Lower leg skin (tissue), 3 donors: ENCODE data around the gene SCT.

Source experiments
- POLR2A ChIP-seq, 2 donors: fragments of 450-650 bp; IDR thresholded peaks; one replicate each; pipeline ENCODE4 v1.6.1; 2016 to 2017; ENCODE audit warnings: antibody characterized with exemption in 2 of 2, mild to moderate bottlenecking in 1 of 2, moderate library complexity in 1 of 2
- TF ChIP-seq, protein P1 (sequence below), 3 donors: fragments of 450-650 bp; IDR thresholded peaks; one replicate each; pipeline ENCODE4 v1.5.1; 2016; ENCODE audit warnings: antibody characterized with exemption in 3 of 3, mild to moderate bottlenecking in 3 of 3, moderate library complexity in 2 of 3

DNA sequence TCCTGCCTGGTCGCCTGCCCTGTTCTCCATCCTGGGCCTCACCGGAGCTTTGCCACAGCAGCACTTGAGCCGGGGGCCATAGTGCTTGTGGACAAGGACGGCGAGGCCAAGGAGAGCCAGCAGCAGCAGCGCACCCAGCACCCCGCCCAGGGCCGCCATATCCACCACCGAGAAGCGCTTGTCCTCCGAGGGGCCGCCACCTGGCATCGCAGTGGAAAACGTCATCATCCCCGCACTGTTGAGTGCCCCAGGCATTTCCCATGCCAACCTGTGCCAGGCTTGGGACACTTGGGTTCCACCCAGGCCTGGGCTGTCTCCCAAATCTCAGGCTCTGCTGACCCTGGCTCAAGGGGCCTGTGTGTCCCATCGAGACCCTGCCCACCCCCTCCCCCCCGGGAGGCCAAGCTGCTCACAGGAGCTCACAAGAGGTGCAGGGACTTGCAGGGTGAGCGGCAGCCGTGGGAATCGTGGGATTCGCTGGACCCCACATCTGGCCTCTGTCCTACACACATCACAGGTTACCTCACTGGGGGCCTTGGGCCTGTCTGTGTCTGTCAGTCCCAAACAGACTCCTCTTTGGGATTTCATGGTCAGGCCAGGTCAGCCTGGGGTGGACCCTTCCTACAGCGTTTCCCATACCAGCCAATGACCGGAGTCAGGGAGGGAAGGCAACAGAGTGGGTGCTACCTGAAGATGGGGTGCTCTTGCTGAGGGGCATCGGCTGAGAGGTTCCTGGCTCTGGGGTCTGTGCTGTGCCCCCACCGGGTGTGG, 8.9 kb downstream of the SCT start:
- TF ChIP-seq, protein P1, sequence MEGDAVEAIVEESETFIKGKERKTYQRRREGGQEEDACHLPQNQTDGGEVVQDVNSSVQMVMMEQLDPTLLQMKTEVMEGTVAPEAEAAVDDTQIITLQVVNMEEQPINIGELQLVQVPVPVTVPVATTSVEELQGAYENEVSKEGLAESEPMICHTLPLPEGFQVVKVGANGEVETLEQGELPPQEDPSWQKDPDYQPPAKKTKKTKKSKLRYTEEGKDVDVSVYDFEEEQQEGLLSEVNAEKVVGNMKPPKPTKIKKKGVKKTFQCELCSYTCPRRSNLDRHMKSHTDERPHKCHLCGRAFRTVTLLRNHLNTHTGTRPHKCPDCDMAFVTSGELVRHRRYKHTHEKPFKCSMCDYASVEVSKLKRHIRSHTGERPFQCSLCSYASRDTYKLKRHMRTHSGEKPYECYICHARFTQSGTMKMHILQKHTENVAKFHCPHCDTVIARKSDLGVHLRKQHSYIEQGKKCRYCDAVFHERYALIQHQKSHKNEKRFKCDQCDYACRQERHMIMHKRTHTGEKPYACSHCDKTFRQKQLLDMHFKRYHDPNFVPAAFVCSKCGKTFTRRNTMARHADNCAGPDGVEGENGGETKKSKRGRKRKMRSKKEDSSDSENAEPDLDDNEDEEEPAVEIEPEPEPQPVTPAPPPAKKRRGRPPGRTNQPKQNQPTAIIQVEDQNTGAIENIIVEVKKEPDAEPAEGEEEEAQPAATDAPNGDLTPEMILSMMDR (IDR thresholded peaks at IDR 0.05) = no peak
- TF ChIP-seq POLR2A (IDR thresholded peaks at IDR 0.05) = no peak
